Uterus (tissue), 4 donors: Measurements from ENCODE around the gene SMIM36. TPM values are rescaled to one million over a fixed set of nuclear protein-coding genes. Genes with fewer than 3 reads are reported as not detected.
A peak's percentile ranks its signal among the peaks of the same experiment; 100 is the strongest.

Source experiments
- DNase-seq, 2 donors: peaks; one replicate each; pipeline ENCODE4 v3.0.0-alpha.2; 2019 to 2020
- H3K27ac ChIP-seq, 2 donors: fragments of 200-600 bp; sonication (generic); 1 replicate in 1 of 2; 2 replicates in 1 of 2; pipeline ENCODE4 v1.5.1; 2016 to 2018
- H3K27me3 ChIP-seq, 2 donors: fragments of 200-600 bp; sonication (generic); one replicate each; pipeline ENCODE4 v1.5.1; 2018 to 2019; ENCODE audit warnings: control low read depth in 1 of 2
- H3K36me3 ChIP-seq, 2 donors: fragments of 200-600 bp; sonication (generic); one replicate each; pipeline ENCODE4 v1.5.1; 2019; ENCODE audit warnings: control low read depth in 1 of 2
- H3K4me1 ChIP-seq, 2 donors: fragments of 200-600 bp; sonication (generic); one replicate each; pipeline ENCODE4 v1.5.1; 2018 to 2019; ENCODE audit warnings: control low read depth in 1 of 2
- H3K4me3 ChIP-seq, 2 donors: fragments of 200-600 bp; sonication (generic); 1 replicate in 1 of 2; 2 replicates in 1 of 2; pipeline ENCODE4 v1.5.1; 2018 to 2019; ENCODE audit warnings: mild to moderate bottlenecking in 1 of 2
- H3K9me3 ChIP-seq, 2 donors: fragments of 200-600 bp; sonication (generic); one replicate each; pipeline ENCODE4 v1.5.1; 2019; ENCODE audit warnings: control low read depth in 1 of 2
- POLR2A ChIP-seq, 2 donors: fragments of 450-650 bp; IDR thresholded peaks; one replicate each; pipeline ENCODE4 v1.6.1; 2016; ENCODE audit warnings: antibody characterized with exemption in 2 of 2, mild to moderate bottlenecking in 1 of 2, moderate library complexity in 1 of 2
- intact Hi-C: fragments of 100-400 bp; cut with DNase I; formaldehyde crosslinking; loops from one replicate; pipeline ENCODE4 v1.15.1; 2023; ENCODE audit warnings: low total_unique reads
- total RNA-seq, 4 donors: library from RNA; depleted of rRNA in 3 of 4; stranded (reverse); fragments of >200 nt in 3 of 4; gene quantifications; one replicate each; pipeline versions ENCODE4 v1.1.0 to v1.2.4, GENCODE V29; 2014 to 2023
- TF ChIP-seq, protein P1 (sequence below), 4 experiments: fragments of 200-600 bp in 2 of 4; fragments of 450-650 bp in 2 of 4; sonication (generic) in 2 of 4; IDR thresholded peaks; one replicate each; pipeline ENCODE4 v1.5.1; 2016 to 2019; ENCODE audit warnings: antibody characterized with exemption in 4 of 4, mild to moderate bottlenecking in 2 of 4, moderate library complexity in 1 of 4
- donor health status: DM: yes; HTN: yes; CAD: no.

SMIM36 gene
- total RNA-seq, result not detected

DNA sequence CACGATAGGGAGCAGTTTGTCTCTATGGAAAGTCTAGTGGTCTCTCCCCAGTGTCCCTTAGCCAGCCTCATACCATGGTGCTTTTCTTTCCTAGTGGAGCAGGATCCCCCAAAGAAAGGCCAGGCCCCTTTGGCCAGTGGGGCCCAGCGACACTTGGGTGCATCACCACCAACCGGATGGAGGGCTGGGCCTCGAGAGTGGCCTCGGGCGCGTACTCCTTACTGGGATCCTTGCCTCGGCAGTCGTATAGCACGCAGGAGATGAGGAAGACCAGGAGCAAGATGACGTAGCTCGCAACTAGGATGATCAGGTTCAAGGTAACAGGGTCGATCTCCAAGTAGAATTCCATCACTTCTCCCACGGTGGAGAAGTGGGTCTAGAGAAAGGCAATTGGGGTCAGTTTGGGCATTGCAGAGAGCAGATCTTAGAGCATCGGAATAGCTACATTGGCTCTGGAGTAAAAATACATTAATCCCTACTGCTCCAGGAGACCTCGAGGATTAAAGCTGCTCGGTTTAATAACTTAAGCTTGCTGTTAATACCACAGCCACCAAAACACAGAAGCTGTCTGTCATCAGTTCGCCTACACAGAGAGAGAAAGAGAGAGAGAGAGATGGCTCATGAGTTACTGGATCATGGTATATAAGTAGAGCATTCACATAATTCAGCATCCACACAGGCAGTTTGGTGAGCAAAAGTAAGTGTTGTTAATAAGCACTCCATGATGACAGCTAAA is at the start of gene SMIM36:
Gene SMIM36 (minus strand): TSS at position 467 of the 736 bp plus-strand sequence.
- Histone ChIP-seq H3K9me3 (no peaks in the 10 kb centered on the region), H3K27ac (no peak within 1 kb of the TSS), H3K4me3 (no peak within 1 kb of the TSS), H3K36me3 (no peaks in the 10 kb centered on the region), H3K4me1 (no peaks in the 10 kb centered on the region), H3K27me3 (no peaks in the 10 kb centered on the region)
- no peak for DNase-seq
- intact Hi-C loops, result no loop called here
- TF ChIP-seq, protein P1, sequence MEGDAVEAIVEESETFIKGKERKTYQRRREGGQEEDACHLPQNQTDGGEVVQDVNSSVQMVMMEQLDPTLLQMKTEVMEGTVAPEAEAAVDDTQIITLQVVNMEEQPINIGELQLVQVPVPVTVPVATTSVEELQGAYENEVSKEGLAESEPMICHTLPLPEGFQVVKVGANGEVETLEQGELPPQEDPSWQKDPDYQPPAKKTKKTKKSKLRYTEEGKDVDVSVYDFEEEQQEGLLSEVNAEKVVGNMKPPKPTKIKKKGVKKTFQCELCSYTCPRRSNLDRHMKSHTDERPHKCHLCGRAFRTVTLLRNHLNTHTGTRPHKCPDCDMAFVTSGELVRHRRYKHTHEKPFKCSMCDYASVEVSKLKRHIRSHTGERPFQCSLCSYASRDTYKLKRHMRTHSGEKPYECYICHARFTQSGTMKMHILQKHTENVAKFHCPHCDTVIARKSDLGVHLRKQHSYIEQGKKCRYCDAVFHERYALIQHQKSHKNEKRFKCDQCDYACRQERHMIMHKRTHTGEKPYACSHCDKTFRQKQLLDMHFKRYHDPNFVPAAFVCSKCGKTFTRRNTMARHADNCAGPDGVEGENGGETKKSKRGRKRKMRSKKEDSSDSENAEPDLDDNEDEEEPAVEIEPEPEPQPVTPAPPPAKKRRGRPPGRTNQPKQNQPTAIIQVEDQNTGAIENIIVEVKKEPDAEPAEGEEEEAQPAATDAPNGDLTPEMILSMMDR (IDR thresholded peaks at IDR 0.05), result no peak
- TF ChIP-seq POLR2A (IDR thresholded peaks at IDR 0.05), result no peak

DNA sequence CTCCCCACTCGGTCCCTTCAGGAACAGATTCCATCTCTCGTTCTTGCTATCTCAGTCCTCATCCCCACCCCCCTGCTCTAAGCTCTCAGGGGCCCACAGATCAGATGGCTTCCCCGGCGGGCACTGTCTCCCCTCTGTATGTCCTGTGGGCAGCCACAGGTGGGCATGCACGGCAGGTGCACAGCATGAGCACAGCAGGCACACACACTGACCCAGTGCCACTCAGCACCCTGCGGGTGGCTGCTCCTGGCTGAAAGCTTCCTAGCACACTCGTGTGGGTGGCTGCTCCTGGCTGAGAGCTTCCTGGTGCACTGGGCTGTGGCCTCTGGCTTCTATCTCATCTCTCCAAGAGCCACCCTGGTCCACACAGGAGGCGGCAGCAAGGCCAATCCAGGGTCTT is 44.5 kb upstream of the SMIM36 start:
- H3K9me3 ChIP-seq, result no peaks in the 10 kb centered on the region
- H3K36me3 ChIP-seq, result no peaks in the 10 kb centered on the region
- no peak overlapping the region for H3K27ac ChIP-seq
- no peak for DNase-seq
- H3K4me1 ChIP-seq, result no peaks in the 10 kb centered on the region
- H3K27me3 ChIP-seq, result no peaks in the 10 kb centered on the region
- intact Hi-C loops, result no loop called here
- TF ChIP-seq, protein P1 (IDR thresholded peaks at IDR 0.05), result no peak
- no peak for TF ChIP-seq POLR2A (IDR thresholded peaks at IDR 0.05)
- no peak overlapping the region for H3K4me3 ChIP-seq

DNA sequence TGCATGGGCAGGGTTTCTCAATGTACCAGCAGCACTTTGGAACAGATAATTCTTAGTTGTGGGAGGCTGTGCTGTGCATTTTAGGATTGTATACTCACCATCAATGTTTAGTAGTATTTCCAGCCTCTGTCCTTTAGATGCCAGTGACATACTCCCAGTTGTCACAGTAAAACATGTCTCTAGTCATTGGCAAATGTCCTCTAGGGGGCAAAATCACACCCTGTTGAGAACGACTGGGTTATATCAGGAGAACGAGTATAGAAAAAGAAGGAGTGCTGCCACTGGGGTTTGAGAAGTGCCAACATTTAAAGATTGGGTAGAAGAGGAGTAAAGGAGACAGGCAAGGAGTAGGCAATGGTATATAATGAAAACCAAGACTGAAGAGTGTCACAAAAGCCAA is 37.9 kb upstream of the SMIM36 start:
- H3K9me3 ChIP-seq, result no peaks in the 10 kb centered on the region
- TF ChIP-seq POLR2A (IDR thresholded peaks at IDR 0.05), result no peak
- TF ChIP-seq, protein P1 (IDR thresholded peaks at IDR 0.05), result peak in 1 of 4 experiments; percentile 19
- H3K4me3 ChIP-seq, result no peak overlapping the region
- DNase-seq, result no peak
- no peaks in the 10 kb centered on the region for H3K27me3 ChIP-seq
- no peak overlapping the region for H3K27ac ChIP-seq
- no peaks in the 10 kb centered on the region for H3K36me3 ChIP-seq
- intact Hi-C loops, result no loop called here
- no peaks in the 10 kb centered on the region for H3K4me1 ChIP-seq

DNA sequence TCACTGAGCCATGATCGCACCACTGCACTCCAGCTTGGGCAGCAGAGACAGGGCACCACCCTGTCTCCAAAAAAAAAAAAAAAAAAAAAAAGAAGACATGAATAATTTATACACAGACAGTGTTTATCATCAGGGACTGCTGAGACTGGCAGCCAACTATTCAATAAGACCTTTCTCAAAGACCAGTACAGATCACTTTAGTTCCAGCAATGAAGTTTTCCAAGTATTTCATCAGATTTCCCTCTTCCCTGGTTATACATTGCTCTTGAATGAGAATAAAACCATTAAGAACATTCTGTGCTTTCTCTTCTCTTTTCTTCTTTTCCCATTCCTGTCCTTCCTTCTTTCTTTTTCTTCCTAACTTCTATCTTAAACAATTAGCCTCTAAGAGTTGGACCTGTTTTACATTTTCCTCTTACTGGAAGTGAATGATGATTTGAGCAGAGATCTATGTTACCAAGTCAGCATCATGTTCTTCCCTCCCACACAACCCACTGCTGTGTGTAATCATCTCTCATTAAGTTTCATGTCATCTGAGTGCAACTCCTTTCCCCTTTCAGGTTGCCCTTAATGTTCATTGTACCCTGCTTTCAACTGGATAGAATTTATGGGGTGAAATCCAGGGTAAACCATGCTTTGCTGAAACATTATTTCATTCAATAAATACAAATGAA is 35.9 kb upstream of the SMIM36 start:
- no peaks in the 10 kb centered on the region for H3K4me1 ChIP-seq
- TF ChIP-seq, protein P1 (IDR thresholded peaks at IDR 0.05), result no peak
- no peak for TF ChIP-seq POLR2A (IDR thresholded peaks at IDR 0.05)
- H3K27me3 ChIP-seq, result no peaks in the 10 kb centered on the region
- no peak overlapping the region for H3K4me3 ChIP-seq
- H3K27ac ChIP-seq, result no peak overlapping the region
- intact Hi-C loops, result no loop called here
- no peak for DNase-seq
- H3K9me3 ChIP-seq, result no peaks in the 10 kb centered on the region
- H3K36me3 ChIP-seq, result no peaks in the 10 kb centered on the region

DNA sequence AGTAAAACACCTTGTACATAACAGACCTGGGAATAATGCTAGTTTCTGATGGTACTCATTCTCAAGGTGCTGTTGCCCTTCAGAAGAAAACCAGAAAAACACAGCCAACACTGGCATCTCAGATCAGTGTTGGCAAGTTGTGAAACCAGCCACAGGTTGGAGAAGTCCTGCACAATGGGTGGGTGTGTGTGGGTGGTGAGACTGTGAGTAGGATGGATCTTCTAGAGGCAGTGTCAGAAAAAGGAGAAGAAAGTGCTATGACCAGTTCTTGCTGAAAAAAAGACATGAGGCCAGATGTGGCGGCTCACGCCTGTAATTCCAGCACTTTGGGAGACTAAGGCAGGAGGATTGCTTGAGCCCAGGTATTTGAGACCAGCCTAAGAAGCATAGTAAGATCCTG is 35.2 kb upstream of the SMIM36 start:
- H3K4me3 ChIP-seq, result no peak overlapping the region
- H3K27ac ChIP-seq, result no peak overlapping the region
- no peaks in the 10 kb centered on the region for H3K9me3 ChIP-seq
- TF ChIP-seq, protein P1 (IDR thresholded peaks at IDR 0.05), result no peak
- H3K36me3 ChIP-seq, result no peaks in the 10 kb centered on the region
- intact Hi-C loops, result no loop called here
- no peaks in the 10 kb centered on the region for H3K4me1 ChIP-seq
- H3K27me3 ChIP-seq, result no peaks in the 10 kb centered on the region
- DNase-seq, result no peak
